ENCODE data around the gene SRBD1.

SRBD1 gene

DNA sequence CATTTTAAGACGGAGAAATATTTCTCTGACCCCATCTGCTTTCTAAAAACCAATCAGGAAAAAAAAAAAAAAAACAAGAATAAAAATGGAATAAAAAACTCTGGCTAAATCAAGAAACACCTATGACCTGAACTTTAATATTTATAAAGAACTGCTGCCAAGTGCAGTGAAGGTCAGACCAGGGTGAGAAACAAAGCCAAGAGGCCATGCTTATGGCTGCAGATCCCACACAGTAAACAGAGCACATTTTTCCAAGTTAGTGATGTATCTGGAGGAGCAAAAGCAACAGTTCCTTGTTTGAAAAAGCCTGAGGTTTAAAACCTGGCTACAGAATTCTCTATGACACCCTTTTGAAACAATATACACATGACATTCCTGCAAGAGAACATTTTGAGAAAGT lies 242.3 kb downstream of the SRBD1 start:
- no peak for DNase-seq (ENCODE audit: low spot score)

DNA sequence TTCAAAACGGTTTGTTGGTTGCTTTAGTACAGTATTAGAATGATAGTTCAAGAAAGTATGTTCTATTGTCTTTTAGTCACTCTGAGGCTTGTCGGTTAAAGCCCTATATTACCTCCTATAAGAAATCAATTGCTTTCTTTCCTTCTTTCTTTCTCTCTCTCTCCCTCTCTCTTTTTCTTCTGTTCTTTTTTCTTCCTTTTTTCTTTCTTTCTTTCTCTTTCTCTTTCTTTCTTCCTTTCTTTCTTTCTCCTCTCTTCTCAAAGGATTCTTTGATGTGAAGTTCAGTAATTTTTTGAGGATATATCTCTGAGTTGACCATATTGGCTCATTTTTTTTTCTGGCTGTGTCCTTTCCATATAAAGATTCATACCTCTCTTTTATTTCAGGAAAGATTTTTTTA lies 249.4 kb downstream of the SRBD1 start:
- DNase-seq (ENCODE audit: low spot score), result no peak

DNA sequence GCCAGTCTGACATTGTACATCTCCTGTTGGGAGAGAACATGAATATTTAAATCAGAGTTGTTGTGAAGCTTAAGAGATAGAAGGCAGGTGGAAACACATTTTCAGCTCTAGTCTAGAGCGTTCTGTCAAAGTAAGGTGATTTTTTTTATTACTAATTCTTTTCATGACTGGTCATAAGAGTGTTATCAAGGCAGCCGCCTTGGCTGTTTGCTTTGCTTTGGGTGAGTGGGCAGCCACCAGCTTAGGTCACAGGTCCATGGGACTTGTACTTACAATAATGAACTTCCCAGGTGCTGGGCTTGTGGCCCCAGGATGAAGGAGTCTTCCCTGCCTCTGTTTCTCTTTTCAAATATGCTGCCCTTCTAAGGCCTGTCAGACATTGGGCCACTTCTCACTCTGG lies 256.3 kb downstream of the SRBD1 start:
- DNase-seq (ENCODE audit: low spot score), result no peak

DNA sequence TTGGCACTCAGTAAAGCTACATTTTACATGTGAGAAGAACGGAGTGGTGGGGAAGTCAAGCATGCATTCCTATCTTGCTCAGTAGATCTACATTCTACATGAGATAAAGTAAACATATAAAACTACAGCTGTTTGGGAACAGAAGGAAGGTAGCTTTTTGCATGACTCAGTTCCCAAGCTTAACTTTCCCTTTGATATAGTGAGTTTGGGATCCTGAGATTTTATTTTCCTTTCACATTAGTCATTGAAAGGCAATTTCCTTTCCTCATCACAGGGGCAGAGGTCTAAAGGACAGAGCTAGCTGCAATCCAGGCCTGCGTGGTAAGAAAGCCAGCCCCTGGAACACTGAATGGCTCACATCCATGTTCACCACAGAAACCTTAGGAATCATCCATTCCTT lies 257.2 kb downstream of the SRBD1 start:
- DNase-seq (ENCODE audit: low spot score), result no peak

DNA sequence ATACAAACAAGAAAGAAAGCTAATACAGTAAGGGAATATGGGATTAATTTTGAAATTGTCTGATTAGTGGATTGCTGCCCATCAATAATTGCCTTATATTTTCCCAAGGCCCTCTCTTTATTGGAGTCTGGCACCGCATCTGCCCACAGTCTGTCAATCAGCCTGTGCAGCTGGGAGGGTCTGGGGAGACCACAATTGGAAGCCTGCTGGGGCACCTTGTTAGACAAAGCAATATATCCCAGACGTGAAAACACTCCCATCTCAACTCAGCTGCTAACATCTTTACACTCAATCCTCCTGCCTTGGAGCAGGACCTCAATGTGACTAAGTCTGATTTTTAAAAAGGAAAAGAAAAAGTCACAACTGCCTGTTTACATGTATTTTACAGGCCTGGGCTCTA lies 258.6 kb downstream of the SRBD1 start:
- DNase-seq (ENCODE audit: low spot score), result no peak

DNA sequence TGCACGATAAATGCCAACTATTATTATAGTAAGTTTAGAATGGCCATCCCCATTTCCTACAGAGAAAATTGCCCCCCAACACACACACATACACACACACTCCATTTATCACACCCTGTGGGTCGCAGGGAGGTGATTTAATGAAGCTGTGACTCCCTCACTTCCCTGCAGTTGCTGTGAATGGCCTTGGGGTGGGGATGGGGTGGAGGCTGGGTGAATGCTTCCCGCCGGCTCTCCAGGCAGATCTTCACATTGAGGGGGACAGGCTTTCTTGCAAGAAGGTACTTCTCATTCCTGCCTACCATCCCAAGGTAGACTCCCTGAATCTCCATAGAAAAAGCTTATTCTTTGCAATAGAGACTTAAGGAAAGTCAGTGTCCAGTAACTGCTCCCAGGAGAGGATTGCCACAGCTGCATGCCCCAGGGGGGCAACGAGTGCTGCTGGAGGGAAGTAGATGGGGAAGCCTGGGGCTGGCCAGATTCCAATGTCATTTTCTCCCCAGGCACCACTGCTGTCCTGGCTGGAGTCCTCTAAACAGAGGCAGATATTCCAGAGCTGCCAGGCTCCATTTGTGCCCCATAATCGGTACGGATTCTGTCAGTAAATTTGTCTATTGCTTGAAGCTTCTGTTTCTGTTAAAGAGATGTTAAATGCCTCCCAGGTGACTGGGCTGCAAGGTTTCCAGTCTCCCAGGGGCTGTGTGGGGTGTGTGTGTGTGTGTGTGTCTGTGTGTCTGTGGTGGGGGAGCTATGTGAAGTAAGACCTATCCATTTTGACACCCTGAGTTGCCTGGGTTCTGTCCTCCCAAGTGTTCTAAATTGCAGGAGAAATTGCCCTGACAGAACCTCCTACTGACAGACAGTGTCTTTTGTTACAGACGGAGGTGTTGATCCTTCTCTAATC lies 265.5 kb downstream of the SRBD1 start:
- DNase-seq (ENCODE audit: low spot score), result no peak

DNA sequence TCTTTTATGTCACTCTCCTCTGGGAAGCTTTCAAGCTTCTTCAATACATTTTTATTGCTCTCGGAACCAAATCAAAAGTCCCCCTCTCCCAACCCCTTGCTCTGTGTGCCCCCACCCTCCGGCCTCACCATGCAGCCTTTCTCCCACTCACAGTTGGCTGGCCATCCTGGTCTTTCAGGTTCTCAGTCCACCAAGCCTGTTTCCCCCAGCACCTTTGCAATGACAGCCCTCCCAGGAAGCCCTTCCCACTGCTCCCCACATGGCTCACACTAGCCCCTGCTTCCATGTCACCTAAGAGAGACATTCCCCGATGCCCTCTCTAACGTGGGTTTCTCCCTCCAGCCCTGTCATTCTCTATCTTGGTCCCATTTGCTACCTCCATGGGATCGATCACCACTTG lies 266.6 kb downstream of the SRBD1 start:
- DNase-seq (ENCODE audit: low spot score), result no peak

DNA sequence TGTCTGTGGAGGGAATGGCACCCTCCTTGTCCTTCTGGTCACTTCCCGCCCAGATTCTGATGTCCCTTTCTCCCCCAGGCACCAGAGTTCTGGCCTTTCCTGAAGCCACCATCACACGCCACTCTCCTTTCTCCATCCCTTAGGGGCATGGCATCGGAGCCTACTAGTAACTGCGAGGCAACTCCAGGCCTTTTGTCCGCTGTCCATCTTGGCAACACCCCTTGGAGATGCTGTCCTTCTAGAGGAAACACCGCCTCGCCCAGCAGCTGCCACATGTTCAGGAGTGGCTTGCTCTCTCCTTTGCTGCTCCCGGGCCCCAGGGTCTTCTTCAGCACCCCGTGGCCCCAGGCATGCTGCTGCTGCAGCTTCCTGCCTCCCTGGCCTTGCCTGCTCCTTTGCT lies 267.0 kb downstream of the SRBD1 start:
- DNase-seq (ENCODE audit: low spot score), result no peak

DNA sequence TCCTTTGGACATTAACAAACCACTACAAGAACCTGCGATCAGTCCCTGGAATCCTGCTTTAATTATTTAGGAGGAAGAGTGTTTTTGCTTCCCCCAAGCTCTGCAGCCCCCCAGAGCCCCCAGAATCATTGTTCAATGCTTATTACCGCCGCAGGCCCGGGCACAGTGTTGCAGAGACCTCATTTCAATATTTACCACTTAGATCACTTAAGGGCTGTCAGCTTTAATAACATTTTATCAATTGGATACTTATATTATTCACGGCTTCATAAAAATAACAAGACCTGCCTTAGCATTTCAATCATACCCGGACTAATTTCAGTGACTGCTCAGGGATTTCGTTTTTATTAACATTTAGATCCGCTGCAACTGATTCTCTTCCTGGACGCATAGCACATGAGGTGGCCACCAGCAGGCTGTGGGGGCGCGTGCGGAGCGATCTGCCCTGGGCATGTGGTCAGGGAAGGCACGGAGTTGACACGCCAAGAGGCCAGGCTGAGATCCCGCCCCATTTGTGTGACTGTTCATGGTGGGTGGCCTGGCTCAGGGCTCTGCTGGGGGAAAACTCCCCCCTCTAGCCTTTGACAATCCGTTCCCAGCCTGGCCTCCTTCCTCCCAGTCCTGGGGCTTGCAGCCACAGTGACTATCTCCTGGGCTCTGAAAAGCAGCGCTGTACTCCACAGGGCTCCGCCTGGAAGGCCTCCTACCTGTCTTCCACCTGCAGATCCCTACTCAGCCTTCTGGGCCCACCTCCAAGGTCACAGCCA lies 267.6 kb downstream of the SRBD1 start:
- no peak for DNase-seq (ENCODE audit: low spot score)

DNA sequence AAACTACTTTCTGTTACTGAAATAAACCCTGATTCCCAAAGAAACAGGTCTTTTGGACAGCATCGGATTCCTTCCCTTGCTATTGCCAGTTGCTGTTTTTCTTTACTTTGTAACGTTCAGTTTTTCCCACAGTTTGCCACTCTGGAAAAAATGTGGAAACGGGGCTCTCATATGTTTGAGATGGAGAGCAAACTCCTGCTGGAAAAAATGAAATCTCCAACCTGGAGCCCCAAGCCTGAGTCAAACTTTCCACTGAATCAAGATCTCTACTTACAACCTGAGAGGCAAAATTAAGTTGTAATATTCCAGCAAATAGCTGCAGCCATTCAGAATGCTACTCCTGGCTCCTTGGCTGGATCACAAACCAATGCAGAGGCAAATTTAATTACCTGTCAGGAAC lies 270.7 kb downstream of the SRBD1 start:
- DNase-seq (ENCODE audit: low spot score), result no peak

DNA sequence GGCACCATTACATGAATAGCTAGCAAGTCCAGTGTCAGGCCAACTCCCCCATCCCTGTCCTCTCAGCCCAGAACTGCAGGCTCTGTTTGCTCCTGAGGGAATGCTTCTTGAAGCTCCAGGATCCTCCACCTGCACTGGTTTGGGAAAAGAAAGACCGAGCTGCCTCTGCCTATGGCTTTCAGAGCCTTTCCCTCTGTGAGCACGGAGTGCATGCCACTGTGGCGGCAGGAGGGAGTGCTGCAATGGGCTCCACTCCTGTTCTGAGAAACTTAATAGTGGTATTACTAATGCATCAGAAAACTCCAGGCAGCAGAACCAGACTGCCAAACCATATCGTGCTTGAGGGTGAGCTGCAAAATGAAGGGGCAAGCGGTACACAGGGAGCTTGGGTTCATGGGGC lies 271.8 kb downstream of the SRBD1 start:
- DNase-seq (ENCODE audit: low spot score), result no peak
